Measurements from ENCODE around the gene LRRC3C.

DNA sequence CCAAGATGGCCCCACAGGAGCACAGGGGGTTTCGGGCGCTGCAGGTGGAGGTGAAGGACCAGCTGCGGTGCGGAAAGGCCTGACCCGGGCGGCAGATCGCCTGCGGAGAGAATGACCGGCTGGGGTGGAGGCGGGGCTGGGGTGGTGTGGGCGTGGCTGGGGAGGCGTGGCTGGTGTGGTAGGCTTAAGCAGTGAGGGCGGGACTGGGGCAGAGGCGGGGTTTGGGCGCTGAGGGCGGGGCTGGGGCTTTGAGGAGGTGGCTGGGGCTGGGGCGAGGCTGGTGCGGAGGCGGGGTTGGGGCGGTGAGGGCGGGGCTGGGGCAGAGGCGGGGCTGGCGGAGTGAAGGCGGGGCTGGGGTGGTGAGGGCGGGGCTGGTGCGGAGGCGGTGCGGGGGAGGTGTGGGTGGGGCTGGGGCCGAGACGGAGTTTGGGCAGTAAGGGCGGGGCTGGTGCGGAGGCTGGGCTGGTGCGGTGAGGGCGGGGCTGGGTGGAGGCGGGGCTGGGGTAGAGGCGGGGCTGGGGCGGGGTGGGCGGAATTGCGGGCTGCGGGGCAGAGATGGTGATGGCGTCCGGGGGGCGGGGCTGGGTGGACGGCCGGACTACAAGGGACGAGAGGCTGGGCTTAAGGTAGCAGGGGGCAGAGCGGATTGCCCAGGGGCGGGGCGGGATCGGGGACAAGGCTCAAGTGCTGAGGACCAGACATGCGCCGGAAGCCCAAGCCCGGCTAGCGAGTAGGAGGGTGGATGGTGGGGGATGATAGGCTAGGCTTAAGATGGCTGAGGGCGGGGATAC, 25.3 kb downstream of the LRRC3C start:
- TF ChIP-seq SIN3A (IDR thresholded peaks at IDR 0.05; ENCODE audit: borderline replicate concordance, insufficient read depth, low read length), result no peak
- no peak for TF ChIP-seq TAF1 (IDR thresholded peaks at IDR 0.05; ENCODE audit: borderline replicate concordance, insufficient read depth, low read length)
- TF ChIP-seq POLR2AphosphoS5 (IDR thresholded peaks at IDR 0.05; ENCODE audit: low read depth, low read length), result peak; percentile 51; the same call in 1 of the 2 replicates
- TF ChIP-seq, protein P1, sequence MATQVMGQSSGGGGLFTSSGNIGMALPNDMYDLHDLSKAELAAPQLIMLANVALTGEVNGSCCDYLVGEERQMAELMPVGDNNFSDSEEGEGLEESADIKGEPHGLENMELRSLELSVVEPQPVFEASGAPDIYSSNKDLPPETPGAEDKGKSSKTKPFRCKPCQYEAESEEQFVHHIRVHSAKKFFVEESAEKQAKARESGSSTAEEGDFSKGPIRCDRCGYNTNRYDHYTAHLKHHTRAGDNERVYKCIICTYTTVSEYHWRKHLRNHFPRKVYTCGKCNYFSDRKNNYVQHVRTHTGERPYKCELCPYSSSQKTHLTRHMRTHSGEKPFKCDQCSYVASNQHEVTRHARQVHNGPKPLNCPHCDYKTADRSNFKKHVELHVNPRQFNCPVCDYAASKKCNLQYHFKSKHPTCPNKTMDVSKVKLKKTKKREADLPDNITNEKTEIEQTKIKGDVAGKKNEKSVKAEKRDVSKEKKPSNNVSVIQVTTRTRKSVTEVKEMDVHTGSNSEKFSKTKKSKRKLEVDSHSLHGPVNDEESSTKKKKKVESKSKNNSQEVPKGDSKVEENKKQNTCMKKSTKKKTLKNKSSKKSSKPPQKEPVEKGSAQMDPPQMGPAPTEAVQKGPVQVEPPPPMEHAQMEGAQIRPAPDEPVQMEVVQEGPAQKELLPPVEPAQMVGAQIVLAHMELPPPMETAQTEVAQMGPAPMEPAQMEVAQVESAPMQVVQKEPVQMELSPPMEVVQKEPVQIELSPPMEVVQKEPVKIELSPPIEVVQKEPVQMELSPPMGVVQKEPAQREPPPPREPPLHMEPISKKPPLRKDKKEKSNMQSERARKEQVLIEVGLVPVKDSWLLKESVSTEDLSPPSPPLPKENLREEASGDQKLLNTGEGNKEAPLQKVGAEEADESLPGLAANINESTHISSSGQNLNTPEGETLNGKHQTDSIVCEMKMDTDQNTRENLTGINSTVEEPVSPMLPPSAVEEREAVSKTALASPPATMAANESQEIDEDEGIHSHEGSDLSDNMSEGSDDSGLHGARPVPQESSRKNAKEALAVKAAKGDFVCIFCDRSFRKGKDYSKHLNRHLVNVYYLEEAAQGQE (IDR thresholded peaks at IDR 0.05; ENCODE audit: insufficient read depth in 1 of 2, low read depth in 2 of 2, low read length in 2 of 2), result no peak
- TF ChIP-seq FOXP2 (optimal IDR thresholded peaks at IDR 0.05; ENCODE audit: borderline replicate concordance, extremely low read depth, extremely low read length, insufficient read depth), result peak; percentile 43

Data from PFSK-1 (cell line).